Measurements from ENCODE around the gene ELP5.

ELP5 gene

GRCh38 chr17:7219812-7220592 is 32.0 kb upstream of the ELP5 start, which contains the start of the genes ACADVL and DLG4:
ACADVL (plus strand) TSS chr17:7219938; CDS start chr17:7219985, 47 bp downstream.
DLG4 (minus strand) TSS chr17:7219836.
- DNase-seq = peak; percentile 12

- peak; percentile 29 for DNase-seq
Observed at GRCh38 chr17:7220593-7221277, 31.3 kb upstream of the ELP5 start.

- no peak for DNase-seq
Observed at GRCh38 chr17:7221278-7222092, 30.5 kb upstream of the ELP5 start.

GRCh38 chr17:7222093-7222971 is 29.7 kb upstream of the ELP5 start:
- DNase-seq = no peak

- no peak for DNase-seq
Observed at GRCh38 chr17:7222972-7223292, 29.1 kb upstream of the ELP5 start.

- DNase-seq = no peak
Observed at GRCh38 chr17:7223375-7223774, 28.6 kb upstream of the ELP5 start.

- DNase-seq = no peak
Observed at GRCh38 chr17:7224110-7224509, 27.9 kb upstream of the ELP5 start.

GRCh38 chr17:7224661-7225111 is 27.3 kb upstream of the ELP5 start:
- no peak for DNase-seq

GRCh38 chr17:7225711-7226331 is 26.2 kb upstream of the ELP5 start:
- no peak for DNase-seq

GRCh38 chr17:7226721-7227710 is 25.0 kb upstream of the ELP5 start:
- DNase-seq = no peak

- DNase-seq = no peak
Observed at GRCh38 chr17:7228920-7229319, 23.1 kb upstream of the ELP5 start.

GRCh38 chr17:7229504-7229903 is 22.5 kb upstream of the ELP5 start:
- no peak for DNase-seq

GRCh38 chr17:7232114-7232513 is 19.9 kb upstream of the ELP5 start:
- no peak for DNase-seq

GRCh38 chr17:7233701-7234082 is 18.3 kb upstream of the ELP5 start:
- no peak for DNase-seq

GRCh38 chr17:7234083-7234951 is 17.7 kb upstream of the ELP5 start, which contains the start of gene DVL2:
DVL2 (minus strand) TSS chr17:7234517; CDS start chr17:7234262, 255 bp downstream.
- peak; percentile 93 for DNase-seq

- no peak for DNase-seq
Observed at GRCh38 chr17:7235693-7236665, 16.0 kb upstream of the ELP5 start.

GRCh38 chr17:7236808-7237207 is 15.2 kb upstream of the ELP5 start:
- DNase-seq = no peak

GRCh38 chr17:7237266-7237760 is 14.7 kb upstream of the ELP5 start:
- no peak for DNase-seq
